GM20000 (cell line): ENCODE data around the gene XYLT1.

ENCODE experiments used
- DNase-seq: peaks from one replicate; pipeline ENCODE4 v3.0.0; 2012; ENCODE audit warnings: low spot score
- TF ChIP-seq, protein P1 (sequence below): IDR thresholded peaks from 2 replicates; pipeline ENCODE4 v1.5.1; 2012; ENCODE audit warnings: mild to moderate bottlenecking, control low read depth; ENCODE audit errors: extremely low read depth, missing control alignments

The XYLT1 gene

DNA sequence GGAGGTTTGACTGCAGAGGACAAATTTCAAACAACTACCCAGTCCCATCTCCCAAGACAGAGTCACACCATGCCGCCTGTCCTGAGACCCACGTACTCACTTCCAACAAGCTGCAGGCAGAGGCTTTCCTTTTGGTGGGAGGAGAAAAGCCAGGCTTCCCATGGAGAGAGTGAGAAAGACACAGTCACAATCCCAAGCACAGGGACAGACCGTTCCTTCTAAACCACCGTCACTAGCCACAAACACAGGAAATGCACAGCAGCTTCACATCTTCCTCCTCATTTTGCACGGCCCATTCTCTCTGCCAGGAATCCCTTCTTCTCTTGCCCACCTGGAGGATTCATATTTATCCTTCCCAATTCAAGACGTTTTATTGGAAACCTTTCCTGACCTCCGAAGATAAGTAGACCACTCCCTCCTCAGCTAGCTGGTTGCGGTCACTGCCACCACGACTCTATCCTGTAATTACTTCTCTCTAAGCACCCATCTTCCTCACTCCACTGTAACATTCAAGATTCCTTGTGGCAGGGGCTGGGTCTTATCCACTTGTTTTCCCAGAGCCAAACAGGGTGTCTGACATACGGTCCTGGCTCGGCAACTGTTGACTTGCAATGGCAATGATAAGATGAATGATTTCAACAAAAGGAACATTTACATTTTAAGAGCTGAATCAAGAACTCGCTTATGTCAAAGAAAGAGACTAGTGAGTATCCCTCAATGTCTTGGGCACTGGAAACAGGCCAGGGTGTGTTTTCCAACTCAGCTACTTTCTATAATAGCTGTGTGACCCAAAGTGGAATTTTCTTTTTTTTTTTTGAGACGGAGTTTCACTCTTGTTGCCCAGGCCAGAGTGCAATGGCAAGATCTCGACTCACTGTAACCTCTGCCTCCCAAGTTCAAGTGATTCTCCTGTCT is 87.6 kb downstream of the XYLT1 start:
- no peak for DNase-seq

DNA sequence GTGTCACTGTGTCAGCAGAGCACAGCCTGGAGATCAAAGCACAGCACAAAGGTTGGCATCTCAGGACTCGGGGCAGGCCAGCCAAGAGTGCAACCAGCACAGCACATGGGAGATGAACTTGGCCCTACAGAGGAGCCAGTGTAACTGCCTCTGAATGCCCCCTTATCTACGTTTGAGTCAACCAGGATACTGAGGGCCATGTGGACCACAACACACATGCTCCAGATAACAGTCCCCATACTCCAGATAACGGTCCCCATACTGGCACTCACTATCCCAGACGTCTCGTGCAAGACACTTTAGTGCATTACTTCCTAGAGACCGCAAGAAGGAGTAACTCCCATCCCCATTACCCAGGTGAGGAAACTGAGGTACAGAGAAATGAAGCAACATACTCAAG is 88.2 kb downstream of the XYLT1 start:
- DNase-seq, result no peak
- TF ChIP-seq, protein P1, sequence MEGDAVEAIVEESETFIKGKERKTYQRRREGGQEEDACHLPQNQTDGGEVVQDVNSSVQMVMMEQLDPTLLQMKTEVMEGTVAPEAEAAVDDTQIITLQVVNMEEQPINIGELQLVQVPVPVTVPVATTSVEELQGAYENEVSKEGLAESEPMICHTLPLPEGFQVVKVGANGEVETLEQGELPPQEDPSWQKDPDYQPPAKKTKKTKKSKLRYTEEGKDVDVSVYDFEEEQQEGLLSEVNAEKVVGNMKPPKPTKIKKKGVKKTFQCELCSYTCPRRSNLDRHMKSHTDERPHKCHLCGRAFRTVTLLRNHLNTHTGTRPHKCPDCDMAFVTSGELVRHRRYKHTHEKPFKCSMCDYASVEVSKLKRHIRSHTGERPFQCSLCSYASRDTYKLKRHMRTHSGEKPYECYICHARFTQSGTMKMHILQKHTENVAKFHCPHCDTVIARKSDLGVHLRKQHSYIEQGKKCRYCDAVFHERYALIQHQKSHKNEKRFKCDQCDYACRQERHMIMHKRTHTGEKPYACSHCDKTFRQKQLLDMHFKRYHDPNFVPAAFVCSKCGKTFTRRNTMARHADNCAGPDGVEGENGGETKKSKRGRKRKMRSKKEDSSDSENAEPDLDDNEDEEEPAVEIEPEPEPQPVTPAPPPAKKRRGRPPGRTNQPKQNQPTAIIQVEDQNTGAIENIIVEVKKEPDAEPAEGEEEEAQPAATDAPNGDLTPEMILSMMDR, result no peak

More for the DNA sequence above, 87.6 kb downstream of the XYLT1 start:
- TF ChIP-seq, protein P1, result no peak

DNA sequence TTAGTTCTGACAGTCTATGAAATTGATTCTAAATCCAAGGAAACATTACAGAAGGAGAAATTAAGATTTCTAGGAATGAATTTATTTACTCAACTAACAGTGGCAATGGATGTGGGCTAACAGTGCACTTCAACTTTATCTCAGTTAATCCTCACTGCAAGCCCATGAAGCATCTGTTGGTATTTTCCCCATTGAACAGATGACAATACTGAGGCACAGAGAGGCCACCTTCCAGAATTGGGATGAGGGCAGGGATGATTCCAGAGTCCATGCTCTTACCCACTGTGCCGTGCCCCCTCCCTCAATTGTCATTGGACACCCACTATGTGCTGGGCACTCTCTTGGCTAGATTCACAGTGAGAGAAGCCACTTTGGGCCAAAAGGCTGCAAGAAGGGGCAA is 89.0 kb downstream of the XYLT1 start:
- TF ChIP-seq, protein P1, result no peak
- DNase-seq, result no peak

DNA sequence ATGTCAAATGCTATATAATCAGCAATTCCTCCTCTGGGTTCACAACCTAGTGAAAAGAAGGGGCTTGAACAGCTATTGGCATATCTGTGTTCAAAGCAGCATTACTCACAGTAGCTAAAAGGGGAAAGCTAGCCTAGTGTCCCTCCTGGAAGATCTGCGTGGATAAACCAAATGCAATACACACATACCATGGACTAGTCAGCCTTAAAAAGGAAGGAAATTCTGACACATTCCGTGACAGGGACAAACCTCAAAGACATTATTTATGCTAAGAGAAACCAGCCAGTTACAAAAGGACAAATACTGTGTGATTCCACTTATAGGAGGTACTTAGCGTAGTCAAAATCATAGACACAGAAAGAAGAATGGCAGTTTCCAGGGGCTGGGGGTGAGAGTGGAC is 90.1 kb downstream of the XYLT1 start:
- DNase-seq, result no peak
- TF ChIP-seq, protein P1, result no peak

DNA sequence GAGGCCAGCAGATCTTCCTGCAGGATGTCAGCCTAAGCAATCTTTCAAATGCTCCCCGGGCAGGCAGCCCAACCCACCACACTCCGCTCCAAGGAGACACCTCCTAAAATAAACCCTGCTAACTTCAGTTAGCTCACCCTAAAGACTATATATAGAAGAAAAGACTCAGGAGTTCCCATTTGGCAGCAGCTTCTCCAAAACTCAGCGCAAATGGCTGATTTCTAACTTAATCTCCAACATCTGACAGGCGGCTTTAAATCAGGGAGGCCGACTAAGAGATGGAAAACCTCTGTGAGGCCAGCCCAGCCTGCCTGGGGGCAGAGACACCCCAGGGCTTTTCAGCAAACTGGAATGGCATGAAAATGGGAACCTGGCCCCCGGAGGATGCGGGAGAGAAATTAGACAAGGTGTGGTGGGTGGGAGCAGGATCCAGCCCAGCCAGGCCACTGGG is 91.6 kb downstream of the XYLT1 start:
- DNase-seq, result no peak
- TF ChIP-seq, protein P1, result no peak

DNA sequence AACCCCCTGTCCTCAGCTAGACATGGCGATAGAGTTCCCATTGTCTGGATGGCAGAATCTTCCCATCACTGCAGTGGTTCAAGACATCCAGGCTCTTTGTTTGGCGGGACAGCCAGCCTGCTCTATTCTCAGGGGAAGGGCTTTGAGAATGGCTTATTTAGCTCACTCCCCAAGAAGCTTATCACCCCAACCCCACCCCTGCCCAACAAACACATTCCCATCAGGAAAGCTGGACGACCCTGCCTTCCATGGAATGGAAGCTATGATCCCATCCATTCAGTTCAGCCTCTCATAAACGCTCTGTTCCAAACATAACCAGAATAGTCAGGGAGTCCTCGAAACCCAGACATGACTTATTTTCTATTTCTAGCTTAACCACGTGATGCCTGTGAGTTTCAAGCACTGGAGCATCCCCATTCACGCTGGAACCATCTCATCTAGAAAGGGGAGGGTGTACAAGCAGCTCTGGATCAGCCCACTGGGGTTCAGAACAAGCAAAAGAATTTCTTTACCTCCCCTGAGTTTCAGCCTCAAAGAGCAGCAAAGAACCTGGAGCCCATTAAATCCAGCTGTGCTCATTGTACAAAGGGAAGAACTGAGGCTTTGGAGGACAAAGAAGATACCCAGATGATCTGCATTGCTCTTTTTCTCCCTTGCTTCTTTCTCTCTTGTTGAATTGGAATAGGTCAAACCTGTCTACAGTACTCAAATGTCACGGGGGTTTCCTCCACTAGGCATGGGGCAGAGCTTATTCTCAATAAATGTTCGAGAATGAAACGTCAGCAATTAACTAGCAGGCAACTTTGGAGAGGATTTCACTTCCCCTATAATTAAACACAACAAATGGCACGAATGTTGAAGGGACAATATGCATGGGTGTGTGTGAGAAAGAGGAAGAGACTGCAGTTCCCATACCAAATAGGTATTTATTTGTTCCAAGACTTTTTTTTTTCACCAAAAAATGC is 93.1 kb downstream of the XYLT1 start:
- DNase-seq, result peak; percentile 55
- TF ChIP-seq, protein P1, result no peak
